Measurements from ENCODE around the gene GDF11.

GDF11 gene

DNA sequence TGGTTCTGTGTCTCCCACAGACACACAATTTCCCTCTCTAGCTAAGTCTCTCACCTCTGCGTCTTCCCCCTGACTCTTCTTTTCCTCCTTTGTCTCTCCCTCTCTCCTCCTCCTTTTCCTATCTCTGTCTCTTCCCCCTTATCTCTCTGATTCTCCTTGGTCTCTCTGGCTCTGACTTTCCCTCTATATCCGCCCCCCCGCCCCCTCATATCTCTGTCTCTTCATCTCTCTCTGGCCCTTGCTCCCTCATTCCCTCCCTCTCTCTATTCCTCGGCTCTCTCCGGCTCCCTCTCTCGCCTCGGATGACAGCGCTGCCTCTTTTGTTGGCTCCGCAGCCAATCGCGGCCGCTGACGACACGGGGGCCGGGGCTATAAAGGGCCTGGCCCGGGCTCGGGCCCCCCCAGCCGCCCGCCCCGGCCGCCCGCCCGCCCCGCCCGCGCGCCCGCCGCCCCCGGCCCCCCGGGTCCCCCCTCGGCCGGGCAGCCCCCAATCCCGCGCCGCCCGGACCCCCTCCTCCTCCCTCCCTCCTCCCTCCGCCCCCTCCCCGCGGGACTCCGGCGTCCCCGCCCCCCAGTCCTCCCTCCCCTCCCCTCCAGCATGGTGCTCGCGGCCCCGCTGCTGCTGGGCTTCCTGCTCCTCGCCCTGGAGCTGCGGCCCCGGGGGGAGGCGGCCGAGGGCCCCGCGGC lies at the start of gene GDF11:
TSS of gene GDF11 (plus strand) at position 404 of the 687 bp plus-strand sequence. CDS start at position 599, 195 bp downstream.
- DNase-seq: peak; percentile 72

DNA sequence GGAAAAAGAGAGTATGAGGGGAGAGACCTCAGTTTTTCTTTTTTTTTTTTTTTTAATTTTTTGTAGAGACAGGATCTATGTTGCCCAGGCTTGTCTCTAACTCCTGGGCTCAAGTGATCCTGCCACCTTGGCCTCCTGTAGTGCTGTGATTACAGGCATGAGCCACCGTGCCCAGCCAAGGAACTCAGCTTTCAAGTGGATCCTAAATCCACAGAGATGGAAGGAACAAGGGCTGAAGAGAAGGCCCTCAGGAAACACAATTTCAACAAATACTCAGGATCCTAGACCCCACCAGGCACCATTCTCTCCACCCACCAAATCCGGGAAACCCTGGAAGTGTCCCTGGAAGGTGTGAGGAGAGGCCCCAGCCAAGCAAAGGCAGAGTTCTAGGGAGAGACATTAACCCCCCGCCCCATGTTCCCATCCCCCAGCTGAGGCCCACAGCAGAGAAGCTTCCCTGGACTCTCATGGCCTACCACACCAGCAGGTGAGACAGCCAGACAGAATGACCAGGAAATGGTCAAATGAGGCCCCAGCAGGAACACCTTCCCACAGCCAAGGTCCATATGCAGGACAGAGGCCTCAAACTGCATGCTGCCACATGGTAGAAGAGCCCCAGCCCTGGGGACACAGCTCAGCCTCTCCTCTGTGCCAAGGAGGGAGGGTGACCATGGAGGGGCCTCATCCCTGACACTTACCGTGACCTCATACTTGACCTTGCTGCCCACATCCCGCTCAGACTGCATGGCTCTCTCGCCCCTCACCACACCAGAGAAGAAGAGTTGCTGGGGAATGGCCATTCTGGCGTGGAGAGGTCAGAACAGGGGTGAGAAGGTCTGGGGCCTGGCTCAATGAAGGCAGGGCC lies 49.4 kb upstream of the GDF11 start:
- DNase-seq: no peak

DNA sequence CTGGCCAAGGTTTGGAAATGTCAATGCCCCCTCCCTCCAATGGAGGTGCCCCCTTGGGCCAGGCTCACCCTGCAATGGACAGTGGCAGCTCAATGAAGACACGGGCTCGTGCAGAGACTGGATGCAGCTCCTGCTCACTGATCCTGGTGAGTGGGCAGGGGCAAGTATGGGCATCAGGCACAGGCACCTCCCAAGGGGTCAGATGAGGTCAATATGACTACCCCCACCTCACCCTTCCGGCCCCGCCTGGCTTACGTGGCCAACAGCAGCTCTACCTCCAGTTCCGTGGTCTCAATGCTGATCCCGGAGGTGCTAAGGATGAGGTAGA lies 48.8 kb upstream of the GDF11 start:
- no peak for DNase-seq

DNA sequence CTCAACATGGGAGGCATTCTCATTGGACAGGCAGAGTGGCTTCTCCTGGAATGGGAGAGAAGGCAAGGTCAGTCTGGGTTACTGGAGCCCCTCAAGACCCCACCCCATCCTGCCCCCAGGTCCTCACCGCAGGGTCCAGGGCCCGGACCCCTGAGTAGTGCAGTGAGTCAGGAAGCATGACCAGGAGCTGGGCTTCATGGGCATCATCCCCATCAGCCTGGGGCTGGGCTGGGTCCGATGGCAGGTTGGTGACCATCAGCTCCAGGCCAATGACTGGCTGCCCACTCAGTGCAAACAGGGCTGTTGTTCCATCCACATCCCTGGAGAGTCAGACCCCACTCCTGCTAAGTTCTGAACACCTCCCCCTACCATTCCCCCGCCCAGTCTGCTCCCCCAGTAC lies 48.3 kb upstream of the GDF11 start:
- DNase-seq: no peak

DNA sequence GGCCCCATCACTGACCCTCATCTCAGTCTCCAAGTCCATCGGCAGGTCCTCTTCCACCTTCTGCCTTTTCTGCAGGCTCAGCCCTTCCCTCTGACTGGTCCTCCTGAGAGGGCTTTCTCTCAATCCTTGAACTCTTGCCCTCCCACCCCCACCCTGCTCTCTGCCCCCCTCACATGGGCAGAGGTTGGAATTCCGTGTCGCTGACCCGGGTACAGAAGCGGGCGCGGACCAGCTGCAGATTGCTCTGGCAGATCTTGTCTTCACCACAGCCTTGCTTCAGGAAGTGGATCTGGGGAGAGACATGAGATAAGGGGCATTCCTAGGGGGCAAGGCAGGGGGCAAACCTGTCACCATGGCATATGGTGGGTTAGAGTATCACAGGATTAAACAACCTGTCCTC lies 47.6 kb upstream of the GDF11 start:
- DNase-seq: no peak

DNA sequence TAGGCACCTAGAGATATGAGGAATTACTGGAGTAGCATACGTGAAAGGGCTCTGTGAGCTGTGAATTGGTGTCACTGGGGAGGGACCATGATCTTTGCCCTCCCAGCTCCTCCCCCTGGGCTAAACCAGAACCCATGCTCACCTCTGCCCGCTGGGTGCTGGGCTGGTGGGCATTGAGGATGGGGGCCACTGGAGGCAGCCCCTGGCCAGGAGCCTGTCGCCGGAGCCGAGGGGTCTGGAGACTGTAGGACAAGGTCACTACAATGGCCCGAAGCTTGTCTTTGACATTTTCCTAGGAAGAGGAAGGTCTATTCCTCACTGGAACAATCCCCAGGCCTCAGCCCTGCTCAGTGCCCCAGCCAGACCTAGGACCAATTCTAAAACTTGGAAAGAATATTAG lies 46.8 kb upstream of the GDF11 start:
- no peak for DNase-seq

DNA sequence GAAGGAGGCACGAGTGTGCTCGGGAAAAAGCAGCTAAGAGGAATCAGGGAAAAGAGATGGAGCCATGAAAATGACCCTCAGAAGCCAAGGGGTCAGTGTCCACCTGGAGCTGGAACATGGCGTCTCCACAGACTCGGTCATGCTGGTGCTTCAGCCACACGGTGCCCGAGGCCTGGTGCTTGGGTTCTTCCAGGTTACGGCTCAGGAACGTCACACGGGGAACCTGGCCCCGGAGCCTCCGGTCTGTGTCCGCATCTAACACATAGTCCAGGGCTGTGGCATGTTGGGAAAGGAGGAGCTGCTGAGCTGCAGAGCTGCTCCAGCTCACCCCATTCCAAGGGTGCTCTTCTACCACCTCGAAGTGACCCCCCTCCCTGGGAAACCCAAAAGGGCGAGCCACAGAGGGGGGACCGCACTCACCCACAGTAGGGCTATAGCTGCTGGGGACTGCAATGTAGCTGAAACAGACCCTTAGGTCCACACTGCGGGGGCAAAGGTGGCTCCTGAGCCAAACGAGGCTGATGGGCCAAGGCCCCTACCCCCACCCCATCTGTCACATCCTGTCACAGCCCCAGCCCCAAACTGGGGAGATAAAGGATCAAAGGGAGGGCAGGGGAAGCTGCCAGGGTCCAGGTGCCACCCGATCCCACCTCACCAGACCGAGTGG lies 46.0 kb upstream of the GDF11 start:
- no peak for DNase-seq

DNA sequence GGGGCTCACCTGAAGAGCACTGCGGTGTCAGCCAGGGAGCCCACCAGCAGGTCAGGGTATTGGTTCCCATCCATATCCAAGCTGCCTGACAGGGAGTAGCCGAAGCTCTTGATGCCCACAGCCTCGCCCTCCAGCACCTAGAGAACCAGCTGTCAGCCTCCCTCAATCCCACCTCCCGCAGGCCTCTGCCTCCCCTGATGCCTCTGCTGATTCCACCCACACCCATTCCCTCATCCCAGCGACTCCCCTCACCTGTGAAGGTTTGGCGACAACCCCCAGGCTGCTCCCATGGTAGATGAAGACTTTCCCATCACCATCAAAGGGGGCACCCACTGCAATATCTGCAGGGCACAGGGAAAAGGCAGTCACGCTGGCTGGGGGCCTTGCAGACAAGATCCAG lies 45.2 kb upstream of the GDF11 start:
- DNase-seq: no peak

DNA sequence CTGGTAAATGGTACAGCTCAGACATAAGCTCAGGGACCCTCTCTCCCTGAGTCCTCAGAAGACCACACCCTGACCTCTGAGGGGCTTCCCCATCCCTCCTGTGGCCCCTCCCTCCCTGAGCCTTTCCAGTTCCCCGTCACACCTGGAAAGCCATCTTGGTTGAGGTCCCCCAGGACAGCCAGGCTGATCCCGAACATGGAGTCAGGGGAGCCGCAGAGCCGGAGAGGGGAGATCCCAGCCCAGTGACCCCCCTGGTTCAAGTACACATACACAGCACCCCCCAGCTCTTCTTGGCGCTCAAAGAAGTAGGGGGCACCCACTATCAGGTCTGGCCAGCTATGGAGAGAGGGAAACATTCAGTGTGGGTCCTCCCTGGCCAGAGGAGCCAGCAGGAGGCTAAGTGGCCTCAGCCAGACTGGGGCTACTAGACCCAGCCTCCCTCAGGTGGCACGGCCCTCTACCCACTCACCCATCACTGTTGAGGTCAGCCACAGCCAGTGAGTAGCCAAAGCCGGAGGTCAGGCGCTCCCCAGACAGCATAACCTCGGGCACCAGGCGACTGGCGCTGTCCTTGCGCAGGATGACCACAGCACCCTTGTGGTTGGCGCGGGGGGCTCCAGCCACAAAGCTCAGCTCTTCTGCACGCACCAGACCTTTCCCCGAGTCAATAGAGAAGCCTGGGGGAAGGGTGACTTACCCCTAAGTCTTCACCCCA lies 44.5 kb upstream of the GDF11 start:
- no peak for DNase-seq

DNA sequence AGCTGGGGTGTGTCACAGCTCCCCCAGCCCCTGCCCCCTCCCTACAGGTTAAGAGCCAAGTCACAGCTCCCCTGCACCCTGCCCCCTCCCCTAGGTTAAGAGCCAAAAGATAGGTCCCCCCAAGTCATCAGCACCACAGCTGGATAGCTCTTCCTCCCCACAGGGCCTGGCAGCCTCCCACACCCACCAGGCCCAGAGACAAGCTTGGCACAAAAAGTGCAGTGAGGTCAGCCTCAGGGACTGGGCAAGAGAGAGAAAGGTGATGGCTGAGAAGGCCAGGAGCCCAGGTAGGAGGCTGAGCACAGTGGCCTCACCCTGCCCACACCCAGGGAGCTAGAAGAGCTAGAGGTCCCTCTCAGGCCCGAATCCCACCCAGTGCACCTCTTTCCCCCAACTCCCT lies 44.0 kb upstream of the GDF11 start:
- DNase-seq: no peak

DNA sequence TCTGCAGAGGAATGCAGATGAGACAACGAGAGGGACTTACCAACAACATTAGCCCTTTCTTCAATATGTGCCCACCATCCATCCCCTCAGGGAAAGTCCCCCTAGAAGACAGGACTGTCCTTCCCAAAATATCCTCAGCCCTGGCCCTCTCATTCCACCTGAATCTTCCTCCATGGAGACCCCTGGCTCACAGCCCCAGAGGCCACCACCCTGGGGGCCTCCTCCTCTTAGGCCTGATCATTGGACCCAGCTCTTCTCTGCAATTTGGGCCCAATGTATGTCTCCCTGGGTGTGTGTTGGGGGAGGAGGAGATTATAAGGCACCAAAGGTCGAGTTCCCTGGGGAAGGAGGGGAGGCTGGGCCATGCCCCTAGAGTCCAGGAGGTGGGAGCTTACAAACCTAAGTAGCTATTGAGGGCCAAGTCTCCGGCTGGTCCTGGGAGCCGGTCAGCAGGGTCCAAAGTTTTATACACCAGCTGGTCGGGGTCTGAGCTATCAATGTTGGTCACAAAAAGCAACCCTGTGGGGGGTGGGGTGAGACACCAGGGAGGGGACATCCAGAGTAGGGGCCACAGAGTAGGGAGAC lies 43.4 kb upstream of the GDF11 start:
- DNase-seq: no peak

DNA sequence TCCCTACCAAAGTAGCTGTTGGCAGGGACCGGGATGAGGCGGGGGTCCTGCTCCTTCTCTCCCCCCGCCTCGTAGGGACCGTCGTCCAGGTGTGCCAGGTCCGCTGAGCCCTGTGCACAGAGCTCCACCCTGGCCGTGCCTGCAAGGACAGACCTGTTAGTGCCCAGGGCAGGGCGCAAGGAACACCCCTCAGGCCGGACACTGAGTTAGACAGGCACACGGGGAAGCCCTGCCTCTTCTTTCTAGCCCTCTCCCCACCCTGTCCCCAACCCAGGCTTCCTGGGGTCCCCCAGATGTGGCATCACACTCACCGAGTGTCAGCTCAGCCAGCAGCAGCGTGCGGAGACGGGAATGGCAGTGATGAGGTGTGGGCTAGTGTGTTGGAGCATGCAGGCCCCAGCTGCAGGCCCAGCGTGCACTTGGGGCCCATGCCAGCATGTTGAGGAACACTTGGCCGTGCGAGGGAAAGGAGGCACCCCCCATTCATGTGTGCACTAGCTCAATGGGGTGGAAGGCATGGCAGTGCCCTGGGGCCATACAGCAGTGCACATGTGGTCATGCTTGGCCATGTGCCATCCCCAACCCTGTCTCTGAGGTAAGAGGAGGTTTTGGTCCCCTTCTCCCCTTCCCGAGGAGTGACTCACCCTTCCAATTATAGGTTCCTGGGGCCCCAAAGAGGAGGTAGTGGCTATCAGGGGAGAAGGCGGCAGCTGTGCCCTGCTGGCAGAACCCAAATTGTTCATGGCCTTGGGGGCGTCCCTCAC lies 42.5 kb upstream of the GDF11 start:
- no peak for DNase-seq

DNA sequence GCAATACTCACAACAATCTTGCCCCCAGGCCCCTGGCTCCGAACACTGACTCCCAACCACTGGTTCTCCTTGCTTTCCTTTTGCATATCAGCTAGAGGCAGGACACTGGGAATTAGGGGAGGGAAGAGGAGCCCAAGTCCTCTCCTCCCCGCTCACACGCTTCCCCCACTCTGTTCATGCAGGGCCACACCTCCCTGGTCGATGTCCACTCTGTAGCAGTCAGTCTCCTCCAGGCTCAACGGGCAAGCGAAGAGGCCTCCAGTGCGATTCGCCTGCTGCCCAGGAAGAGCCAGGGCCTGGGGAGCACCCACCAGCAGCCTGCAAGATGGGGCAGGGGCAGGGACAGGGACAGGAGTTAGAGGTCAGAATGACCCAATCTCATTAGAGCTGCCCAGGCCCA lies 40.1 kb upstream of the GDF11 start:
- DNase-seq: no peak

DNA sequence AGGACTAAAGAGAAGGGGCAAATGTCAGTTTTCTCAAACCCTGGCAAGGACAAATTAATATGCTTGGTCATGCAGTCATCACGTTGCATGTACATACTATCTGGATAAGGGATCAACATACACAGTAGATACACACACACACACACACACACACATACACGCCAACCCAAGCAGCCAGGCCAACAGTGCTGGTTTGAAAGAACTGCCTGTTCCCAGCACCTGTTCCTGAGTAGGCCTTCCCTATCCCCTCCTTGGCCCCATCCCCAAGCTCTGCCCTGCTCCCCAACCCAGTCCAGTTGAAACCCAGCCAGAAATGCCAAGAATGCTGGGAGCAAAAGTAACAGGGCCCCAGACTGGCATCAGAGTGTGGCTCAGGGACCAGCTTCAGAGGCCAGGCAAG lies 39.6 kb upstream of the GDF11 start:
- no peak for DNase-seq

DNA sequence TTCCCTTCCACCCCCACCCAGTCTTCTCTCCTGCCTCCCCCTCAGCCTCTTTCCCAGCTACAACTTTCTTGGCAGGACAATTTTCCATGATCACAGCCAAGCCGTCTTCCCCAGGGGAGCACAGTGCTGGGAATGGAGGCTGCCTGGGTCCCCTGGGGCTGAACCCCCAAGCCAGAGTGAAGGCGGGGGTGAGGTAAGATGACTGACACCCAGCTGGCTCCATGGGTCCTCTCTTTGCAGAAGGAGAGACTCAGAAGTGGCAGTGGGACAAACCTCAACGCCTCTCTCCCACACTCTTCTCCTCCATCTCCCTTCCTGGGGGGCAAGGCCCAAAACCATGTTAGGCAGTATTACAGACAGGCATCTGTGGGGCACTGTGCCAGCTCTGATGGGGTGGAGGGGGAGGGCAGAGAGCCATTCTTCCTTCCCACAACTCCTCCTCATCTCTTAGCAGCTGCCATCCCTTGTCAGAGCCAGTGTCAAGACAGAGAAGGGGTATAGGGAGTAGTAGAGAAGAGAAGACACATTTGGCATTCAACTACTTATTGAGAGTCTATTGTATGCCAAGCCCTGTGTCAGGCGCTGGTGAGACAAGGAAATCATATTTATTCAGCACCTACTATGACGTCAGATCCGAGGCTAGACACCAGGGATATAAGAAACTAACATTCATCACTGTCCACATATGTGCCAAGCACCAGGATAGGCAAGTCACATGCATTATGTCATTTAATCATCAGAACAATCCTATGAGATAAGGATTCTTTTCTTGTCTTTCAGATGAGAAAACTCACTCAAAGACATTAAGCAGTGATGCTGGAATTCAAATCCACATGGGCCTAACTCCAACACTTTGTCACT lies 38.8 kb upstream of the GDF11 start:
- DNase-seq: no peak

DNA sequence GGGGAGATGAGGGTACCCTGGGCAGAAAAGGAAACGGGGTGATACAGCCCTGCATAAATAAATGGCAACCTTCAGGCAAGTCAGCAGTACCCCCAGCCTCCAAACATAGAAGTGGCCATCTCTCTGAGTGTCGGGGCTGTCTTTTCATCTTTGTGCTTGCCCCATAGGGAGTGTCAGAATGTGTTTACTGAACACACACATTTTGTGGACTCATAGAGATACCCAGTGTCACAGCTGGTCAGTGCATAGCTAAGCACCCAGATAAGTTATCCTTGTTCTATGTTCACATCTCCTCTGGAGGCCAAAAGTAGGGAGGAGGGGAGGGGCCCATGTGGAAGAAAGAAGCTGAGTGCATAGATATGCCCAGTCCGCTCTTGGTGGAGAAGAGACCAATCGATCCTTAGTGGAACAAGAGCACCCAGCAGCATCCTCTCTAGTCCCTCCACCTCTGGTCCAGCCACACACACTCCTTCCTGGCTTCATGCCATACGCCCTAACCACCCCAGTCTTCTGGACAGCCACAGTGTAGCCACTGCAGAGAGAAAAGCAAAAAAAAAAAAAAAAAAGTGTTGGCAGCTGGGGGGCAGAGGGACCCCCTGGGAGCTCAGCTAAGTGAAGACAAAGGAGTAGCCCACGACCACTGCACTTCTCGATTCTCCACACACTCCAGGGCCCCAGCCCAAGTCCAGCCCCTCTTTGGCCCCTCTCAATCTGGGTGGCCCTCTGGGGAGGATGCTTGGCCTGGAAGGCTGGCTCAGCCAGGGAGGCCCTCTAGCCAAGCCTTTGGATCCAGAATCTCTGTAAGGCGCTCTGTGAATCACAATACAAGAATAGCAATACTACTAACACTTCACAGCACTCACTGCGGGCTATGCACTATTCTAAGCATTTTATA lies 37.9 kb upstream of the GDF11 start:
- no peak for DNase-seq

DNA sequence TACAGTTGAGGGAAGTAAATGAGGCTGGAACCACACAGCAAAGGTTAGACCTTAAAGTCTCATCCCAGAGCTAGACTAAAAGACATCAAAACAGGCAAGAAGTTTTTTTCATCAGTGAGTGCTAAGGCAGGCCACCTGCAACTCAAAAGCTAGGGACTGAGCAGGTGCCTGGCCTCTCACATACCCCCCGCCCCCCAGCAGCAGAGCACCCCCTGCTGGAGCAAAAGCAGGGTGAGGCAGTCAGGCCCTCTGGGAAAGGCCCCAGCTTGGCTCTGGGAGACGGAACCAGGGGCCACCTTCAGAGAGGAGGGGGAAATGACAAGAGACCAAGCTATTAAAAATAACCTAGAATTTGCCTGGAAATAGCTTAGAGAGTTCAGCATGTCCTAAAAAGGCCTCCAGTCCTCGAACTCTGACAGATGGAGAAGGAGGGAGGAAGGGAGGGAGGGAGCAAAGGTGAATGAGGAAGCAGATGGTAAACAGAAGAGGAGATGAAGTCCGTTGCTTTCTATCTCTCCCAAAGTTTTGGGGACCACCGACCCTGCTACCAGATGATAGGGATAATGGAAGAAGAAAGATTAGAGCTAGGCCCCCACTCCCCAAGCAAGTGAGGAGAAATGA lies 37.0 kb upstream of the GDF11 start:
- DNase-seq: no peak

DNA sequence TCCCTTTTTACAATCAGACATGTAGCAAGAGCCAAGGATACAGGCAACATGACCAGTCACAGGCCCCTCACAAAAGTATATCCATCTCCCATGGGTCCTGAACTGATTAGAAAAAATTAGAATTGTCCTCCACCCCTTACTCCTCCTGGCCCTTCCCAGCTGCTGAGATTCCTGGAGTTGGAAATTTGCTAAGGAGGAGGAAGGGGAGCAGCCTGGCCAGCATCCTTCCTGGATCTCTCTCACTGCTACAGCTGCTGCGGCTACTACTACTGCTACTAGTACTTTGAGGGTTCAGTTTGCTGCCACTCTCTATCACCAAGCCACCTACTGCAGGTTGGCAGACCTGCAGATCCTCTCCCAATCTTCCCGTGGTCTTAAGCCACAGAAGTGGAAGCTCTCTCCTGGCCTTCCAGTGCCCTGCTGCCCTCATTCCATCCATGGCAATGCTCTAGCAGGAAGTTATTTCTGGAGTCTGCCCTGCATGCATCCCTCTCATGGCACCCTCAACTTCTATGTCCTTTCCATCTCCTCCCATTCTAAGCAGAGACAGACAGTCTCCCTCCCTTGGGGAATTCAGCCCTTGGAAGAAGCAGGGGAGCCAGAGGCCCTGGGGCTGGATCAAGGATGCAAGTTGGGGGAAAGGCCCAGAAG lies 36.2 kb upstream of the GDF11 start:
- no peak for DNase-seq

DNA sequence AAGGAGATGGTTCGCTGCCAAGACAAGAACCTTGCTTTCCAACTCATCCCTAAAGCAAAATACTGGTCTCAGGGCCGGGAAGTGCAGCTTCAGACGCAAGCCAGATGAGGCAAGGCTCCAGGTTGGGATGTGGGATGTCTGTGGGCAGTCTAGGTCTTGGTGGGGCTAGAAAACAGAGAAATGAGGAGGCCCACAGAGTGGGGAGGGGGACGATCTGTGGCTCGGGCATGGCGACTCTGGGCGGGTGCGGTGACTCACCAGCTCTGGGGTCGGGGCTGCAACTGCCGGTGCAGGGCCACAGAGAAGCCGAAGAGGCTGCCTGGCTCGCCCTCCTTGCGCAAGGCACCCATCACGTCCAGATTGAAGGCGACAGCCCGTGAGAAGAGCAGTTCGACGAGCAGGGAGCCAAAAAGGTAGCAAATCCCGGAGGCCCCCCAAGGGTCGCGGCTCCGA lies 35.7 kb upstream of the GDF11 start:
- DNase-seq: no peak

Measured in stimulated activated CD4-positive, alpha-beta T cell treated with anti-CD3 and anti-CD28 coated beads, Interleukin-12 subunit alpha, Interleukin-12 subunit beta, amount 100 ng/mL, for 4 hours (primary cell).